GM18870 (cell line): ENCODE data around the gene CDCP2.
"Not testable (repeated sequence)": the region's sequence is repeated elsewhere in the genome, so short reads cannot be mapped to it uniquely, and the experiment has no call there.

Source experiments
- ATAC-seq: cut with Tn5 transposase; IDR thresholded peaks from one replicate; pipeline ENCODE4 v1.9.1; 2021; ENCODE audit warnings: moderate library complexity; ENCODE audit not compliant: unreplicated experiment

The CDCP2 gene

GRCh38 chr1:54168206-54168965 lies 15.6 kb upstream of the CDCP2 start:
- ATAC-seq, result no peak

GRCh38 chr1:54167422-54168139 lies 14.8 kb upstream of the CDCP2 start:
- ATAC-seq, result no peak

- ATAC-seq, result not testable (repeated sequence)
Measured at GRCh38 chr1:54166357-54166756, 13.6 kb upstream of the CDCP2 start.

- no peak for ATAC-seq
Measured at GRCh38 chr1:54165146-54165545, 12.3 kb upstream of the CDCP2 start.

- no peak for ATAC-seq
Measured at GRCh38 chr1:54163573-54163972, 10.8 kb upstream of the CDCP2 start.

- no peak for ATAC-seq
Measured at GRCh38 chr1:54163051-54163450, 10.3 kb upstream of the CDCP2 start.

- ATAC-seq, result no peak
Measured at GRCh38 chr1:54161495-54162168, 8.8 kb upstream of the CDCP2 start.

GRCh38 chr1:54160351-54160750 lies 7.6 kb upstream of the CDCP2 start:
- ATAC-seq, result no peak

- ATAC-seq, result no peak
Measured at GRCh38 chr1:54159733-54160316, 7.0 kb upstream of the CDCP2 start.

GRCh38 chr1:54158071-54158470 lies 5.3 kb upstream of the CDCP2 start:
- no peak for ATAC-seq

GRCh38 chr1:54157401-54157800 lies 4.6 kb upstream of the CDCP2 start:
- no peak for ATAC-seq

- ATAC-seq, result no peak
Measured at GRCh38 chr1:54156986-54157385, 4.2 kb upstream of the CDCP2 start.

GRCh38 chr1:54156201-54156600 lies 3.4 kb upstream of the CDCP2 start:
- no peak for ATAC-seq

GRCh38 chr1:54153535-54154439 lies 987 bp upstream of the CDCP2 start:
- no peak for ATAC-seq

GRCh38 chr1:54151013-54151412 lies 1.8 kb downstream of the CDCP2 start:
- ATAC-seq, result no peak

- ATAC-seq, result no peak
Measured at GRCh38 chr1:54149734-54150133, 3.1 kb downstream of the CDCP2 start.

GRCh38 chr1:54144366-54144765 lies 8.4 kb downstream of the CDCP2 start:
- no peak for ATAC-seq

GRCh38 chr1:54142146-54142900 lies 10.5 kb downstream of the CDCP2 start:
- ATAC-seq, result no peak

GRCh38 chr1:54139711-54140110 lies 13.1 kb downstream of the CDCP2 start:
- ATAC-seq, result no peak

- ATAC-seq, result no peak
Measured at GRCh38 chr1:54138994-54139393, 13.8 kb downstream of the CDCP2 start.
